Psoas muscle (tissue), 8 donors: ENCODE data around the gene SYN1. TPM values are rescaled to one million over a fixed set of nuclear protein-coding genes. Genes with fewer than 3 reads are reported as not detected.
A peak's percentile ranks its signal among the peaks of the same experiment; 100 is the strongest.

ENCODE experiments used
- ATAC-seq, 4 donors: fragments of 200-7000 bp; cut with Tn5 transposase; one replicate each; pipeline ENCODE4 v1.9.1; 2020; ENCODE audit warnings: moderate library complexity in 3 of 4, mild to moderate bottlenecking in 2 of 4
- DNase-seq, 2 donors: peaks; one replicate each; pipeline ENCODE4 v3.0.0-alpha.2; 2020
- H3K27ac ChIP-seq: fragments of 200-600 bp; one replicate; pipeline ENCODE4 v1.8.0; 2022
- H3K27me3 ChIP-seq, 3 donors: fragments of 200-600 bp in 1 of 3; one replicate each; pipeline versions ENCODE4 v1.6.1 to v1.8.0; 2013 to 2022; ENCODE audit warnings: low read length in 2 of 3, mild to moderate bottlenecking in 2 of 3, moderate library complexity in 1 of 3; ENCODE audit not compliant: insufficient read depth in 3 of 3
- H3K36me3 ChIP-seq, 2 donors: fragments of 200-600 bp in 1 of 2; one replicate each; pipeline versions ENCODE4 v1.6.1 to v1.8.0; 2013 to 2022; ENCODE audit warnings: low read depth in 1 of 2, mild to moderate bottlenecking in 1 of 2, moderate library complexity in 1 of 2; ENCODE audit not compliant: insufficient read depth in 1 of 2
- H3K4me1 ChIP-seq: fragments of 200-600 bp; one replicate; pipeline ENCODE4 v1.8.0; 2022
- H3K4me3 ChIP-seq: fragments of 200-600 bp; one replicate; pipeline ENCODE4 v1.8.0; 2022; ENCODE audit warnings: mild to moderate bottlenecking
- H3K9me3 ChIP-seq: fragments of 200-600 bp; one replicate; pipeline ENCODE4 v1.8.0; 2022
- WGBS, 3 donors: extraction: QIAGEN DNeasy Blood & Tissue Kit; methylation state at CpG; one replicate each; pipeline versions ENCODE4 v1.1.6 to v1.1.7; 2013; 5-methylcytosine and 5-hydroxymethylcytosine counted together
- intact Hi-C, 2 donors: fragments of 100-400 bp; cut with DNase I; formaldehyde crosslinking; loops; one replicate each; pipeline versions ENCODE4 v1.11.0 to v1.14.2; 2022
- polyA plus RNA-seq, 3 donors: library from polyadenylated mRNA; stranded (reverse); fragments of 200-250 nt; gene quantifications; one replicate each; pipeline ENCODE4 v1.2.3, GENCODE V29; 2013
- total RNA-seq, 4 donors: library from RNA; stranded (reverse); fragmentation: NEBNext Ultra II Directional in 2 of 4; extraction: Animal tissue kit (Norgen Biotek cat#: 25700) in 2 of 4; gene quantifications; one replicate each; pipeline versions ENCODE4 v1.2.1 to v1.2.4, GENCODE V29; 2021 to 2023
- TF ChIP-seq, protein P1 (sequence below): fragments of 200-600 bp; IDR thresholded peaks from one replicate; pipeline ENCODE4 v1.8.0; 2022; ENCODE audit warnings: antibody characterized with exemption
- donor health status: healthy with polysubstance abuse.
- donor health status: DM: no; HTN: no; CAD: no; lungs with moderate emphysema.
- donor health status: Bipolar disorder and iron deficiency.
- donor health status: healthy.
- donor health status: DM: yes; HTN: yes; CAD: no.
- donor health status: DM: no; HTN: no; CAD: no.
- donor health status: DM: no; HTN: no; CAD: no.
- donor health status: DM: yes; HTN: yes; CAD: no.

The SYN1 gene
- total and polyA plus RNA-seq, 7 donors: 0.80 to 7.0 (median 2.3) TPM

DNA sequence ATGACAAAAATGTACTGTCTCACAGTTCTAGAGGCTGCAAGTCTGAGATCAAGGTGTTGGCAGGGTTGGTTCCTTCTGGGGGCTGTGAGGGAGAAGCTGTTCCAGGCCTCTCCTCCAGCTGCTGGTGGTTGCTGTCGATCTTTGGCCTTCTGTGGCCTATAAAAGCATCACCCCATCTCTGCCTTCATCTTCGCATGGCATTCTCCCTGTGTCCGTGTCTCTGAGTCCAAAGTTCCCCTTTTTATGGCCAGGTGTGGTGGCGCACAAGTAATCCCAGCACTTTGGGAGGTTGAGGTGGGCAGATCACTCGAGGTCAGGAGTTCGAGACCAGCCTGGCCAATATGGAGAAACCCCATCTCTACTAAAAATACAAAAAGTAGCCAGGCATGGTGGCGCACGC lies 90.1 kb downstream of the SYN1 start:
- no peak overlapping the region for H3K4me3 ChIP-seq

DNA sequence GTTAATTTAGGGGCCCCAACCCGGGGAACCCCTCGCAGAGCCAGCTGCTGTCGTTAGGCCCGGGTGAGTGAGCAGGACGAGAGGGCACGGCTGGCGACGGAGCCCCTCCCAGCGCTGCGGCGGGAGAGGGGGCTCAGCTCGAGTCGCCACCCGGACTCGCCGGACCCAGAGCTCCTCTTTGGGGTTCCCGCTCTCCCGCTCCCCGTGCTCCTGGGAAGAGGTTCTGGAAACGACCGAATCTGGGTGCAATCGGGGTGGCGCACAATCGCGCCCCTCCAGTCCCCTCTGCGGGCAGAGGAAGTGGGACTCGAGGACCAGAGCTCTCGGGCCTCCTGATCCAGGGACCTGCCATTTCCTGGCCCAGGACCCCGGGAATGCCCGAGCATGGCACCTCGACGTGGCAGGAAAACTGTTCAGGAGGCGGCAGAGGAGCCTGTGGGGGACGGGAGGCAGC lies 95.9 kb downstream of the SYN1 start:
- H3K27me3 ChIP-seq: no peaks in the 10 kb centered on the region
- ATAC-seq (peak in 3 of 4 donors; percentile 12 to 62 (median 43)), DNase-seq (no peak)
- H3K27ac ChIP-seq: no peak overlapping the region
- H3K4me3 ChIP-seq: peak overlapping the region; percentile 61
- H3K9me3 ChIP-seq: peaks cover 11% of the 10 kb centered on the region
- TF ChIP-seq, protein P1, sequence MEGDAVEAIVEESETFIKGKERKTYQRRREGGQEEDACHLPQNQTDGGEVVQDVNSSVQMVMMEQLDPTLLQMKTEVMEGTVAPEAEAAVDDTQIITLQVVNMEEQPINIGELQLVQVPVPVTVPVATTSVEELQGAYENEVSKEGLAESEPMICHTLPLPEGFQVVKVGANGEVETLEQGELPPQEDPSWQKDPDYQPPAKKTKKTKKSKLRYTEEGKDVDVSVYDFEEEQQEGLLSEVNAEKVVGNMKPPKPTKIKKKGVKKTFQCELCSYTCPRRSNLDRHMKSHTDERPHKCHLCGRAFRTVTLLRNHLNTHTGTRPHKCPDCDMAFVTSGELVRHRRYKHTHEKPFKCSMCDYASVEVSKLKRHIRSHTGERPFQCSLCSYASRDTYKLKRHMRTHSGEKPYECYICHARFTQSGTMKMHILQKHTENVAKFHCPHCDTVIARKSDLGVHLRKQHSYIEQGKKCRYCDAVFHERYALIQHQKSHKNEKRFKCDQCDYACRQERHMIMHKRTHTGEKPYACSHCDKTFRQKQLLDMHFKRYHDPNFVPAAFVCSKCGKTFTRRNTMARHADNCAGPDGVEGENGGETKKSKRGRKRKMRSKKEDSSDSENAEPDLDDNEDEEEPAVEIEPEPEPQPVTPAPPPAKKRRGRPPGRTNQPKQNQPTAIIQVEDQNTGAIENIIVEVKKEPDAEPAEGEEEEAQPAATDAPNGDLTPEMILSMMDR: no peak
- intact Hi-C loops: loop anchor here (1.0 to 10.0 kb wide), 4 partner anchors 27 to 331 kb away; partner anchors contain the start of gene UBA1 (in 2 of the 2)
- no peaks in the 10 kb centered on the region for H3K4me1 ChIP-seq
- 1 to 27% (median 1%) methylated on average over 21 to 34 of the region's 34 CpGs for WGBS, 3 donors
- H3K36me3 ChIP-seq: no peaks in the 10 kb centered on the region

More for the DNA sequence above, 90.1 kb downstream of the SYN1 start:
- Histone ChIP-seq H3K27ac (no peak overlapping the region), H3K27me3 (no peaks in the 10 kb centered on the region), H3K36me3 (no peaks in the 10 kb centered on the region), H3K4me1 (no peaks in the 10 kb centered on the region), H3K9me3 (no peaks in the 10 kb centered on the region)
- 79 to 96% (median 90%) methylated on average over 8 of the region's 8 CpGs for WGBS, 3 donors
- no peak for ATAC-seq
- no peak for DNase-seq
- intact Hi-C loops: loop anchor here in 1 of 2 donors (10.0 kb wide), 1 partner anchor 145 kb away; no protein-coding TSS in a partner anchor
- TF ChIP-seq, protein P1: no peak

DNA sequence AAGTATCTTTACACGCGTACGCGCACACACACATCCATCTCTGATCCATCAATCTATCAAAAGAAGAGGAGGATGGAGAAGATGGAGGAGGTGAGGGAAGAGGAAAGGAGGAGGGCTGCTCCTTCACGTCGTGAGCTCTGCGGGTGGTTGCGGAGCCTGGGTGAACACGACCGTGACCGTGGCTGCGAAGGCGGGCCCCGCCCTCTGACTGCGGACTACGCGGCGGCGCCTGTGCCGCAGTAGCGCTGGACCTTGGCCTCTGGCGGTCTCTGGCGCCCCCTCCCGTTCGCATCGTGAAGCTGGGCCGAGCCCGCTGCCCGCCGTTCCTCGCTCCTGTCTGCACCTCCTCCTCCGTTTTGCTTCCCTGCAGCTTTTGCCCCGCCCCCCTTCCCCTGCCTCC lies 96.4 kb downstream of the SYN1 start:
- no peaks in the 10 kb centered on the region for H3K36me3 ChIP-seq
- DNase-seq (peak; percentile 85 to 92), ATAC-seq (peak; percentile 98 to 99 (median 98))
- H3K27ac ChIP-seq: no peak overlapping the region
- 1 to 10% (median 6%) methylated on average over 14 to 33 of the region's 33 CpGs for WGBS, 3 donors
- TF ChIP-seq, protein P1: peak; percentile 80
- peaks cover 11% of the 10 kb centered on the region for H3K9me3 ChIP-seq
- peak overlapping the region; percentile 61 for H3K4me3 ChIP-seq
- intact Hi-C loops: loop anchor here (1.0 to 10.0 kb wide), 4 partner anchors 26 to 331 kb away; partner anchors contain the start of gene UBA1 (in 2 of the 2)
- no peaks in the 10 kb centered on the region for H3K4me1 ChIP-seq
- H3K27me3 ChIP-seq: no peaks in the 10 kb centered on the region

Other genes with a start within 250 kb of the SYN1 start
- not detected for gene ZNF157, start 249.3 kb downstream of the SYN1 start, total RNA-seq
- gene ZNF157, start 249.3 kb downstream of the SYN1 start, polyA plus RNA-seq: under 1 TPM in 2 of 3 donors, not detected in 1; 0.07 to 0.17 TPM
- gene ZNF41, start 136.6 kb downstream of the SYN1 start, total RNA-seq: 10 to 100 TPM in 3 of 4 donors, 1 to 10 TPM in 1; 9.5 to 17.7 (median 13.4) TPM
- gene ZNF41, start 136.6 kb downstream of the SYN1 start, polyA plus RNA-seq: 10 to 100 TPM in 1 of 3 donors, 1 to 10 TPM in 2; 5.3 to 10.9 (median 8.5) TPM
- gene ARAF, start 58.7 kb downstream of the SYN1 start, total RNA-seq: 100 to 1,000 TPM; 101 to 118 (median 108) TPM
- 10 to 100 TPM; 54.3 to 63.9 (median 61.6) TPM for gene ARAF, start 58.7 kb downstream of the SYN1 start, polyA plus RNA-seq
- 100 to 1,000 TPM in 1 of 4 donors, 10 to 100 TPM in 3; 33.2 to 157 (median 57.2) TPM for gene TIMP1, start 37.4 kb downstream of the SYN1 start, total RNA-seq
- gene TIMP1, start 37.4 kb downstream of the SYN1 start, polyA plus RNA-seq: 100 to 1,000 TPM in 1 of 3 donors, 10 to 100 TPM in 2; 15.7 to 190 (median 33.7) TPM
- 1 to 10 TPM in 3 of 4 donors, under 1 TPM in 1; 0.51 to 1.8 (median 1.6) TPM for gene CFP, start 10.1 kb upstream of the SYN1 start, total RNA-seq
- gene CFP, start 10.1 kb upstream of the SYN1 start, polyA plus RNA-seq: 1 to 10 TPM in 1 of 3 donors, under 1 TPM in 2; 0.86 to 1.6 (median 0.90) TPM
- 10 to 100 TPM; 30.7 to 55.7 (median 34.2) TPM for gene ELK1, start 30.7 kb upstream of the SYN1 start, total RNA-seq
- 10 to 100 TPM; 18.7 to 42.8 (median 33.3) TPM for gene ELK1, start 30.7 kb upstream of the SYN1 start, polyA plus RNA-seq
- gene UXT, start 39.3 kb upstream of the SYN1 start, total RNA-seq: 10 to 100 TPM; 67.8 to 87.1 (median 80.4) TPM
- 100 to 1,000 TPM; 124 to 172 (median 143) TPM for gene UXT, start 39.3 kb upstream of the SYN1 start, polyA plus RNA-seq
- gene ZNF81, start 217.0 kb upstream of the SYN1 start, total RNA-seq: 1 to 10 TPM; 1.8 to 5.5 (median 4.3) TPM
- 1 to 10 TPM; 1.6 to 4.9 (median 1.8) TPM for gene ZNF81, start 217.0 kb upstream of the SYN1 start, polyA plus RNA-seq